DMS114 treated with DMSO at 0.1 percent for 48 hours (cell line): Measurements from ENCODE around the gene C4orf50.

Experiments used
- DNase-seq: peaks from one replicate; lab custom pipeline; 2025; ENCODE audit not compliant: unreplicated experiment; lab: John Stamatoyannopoulos, UW

Gene C4orf50

DNA sequence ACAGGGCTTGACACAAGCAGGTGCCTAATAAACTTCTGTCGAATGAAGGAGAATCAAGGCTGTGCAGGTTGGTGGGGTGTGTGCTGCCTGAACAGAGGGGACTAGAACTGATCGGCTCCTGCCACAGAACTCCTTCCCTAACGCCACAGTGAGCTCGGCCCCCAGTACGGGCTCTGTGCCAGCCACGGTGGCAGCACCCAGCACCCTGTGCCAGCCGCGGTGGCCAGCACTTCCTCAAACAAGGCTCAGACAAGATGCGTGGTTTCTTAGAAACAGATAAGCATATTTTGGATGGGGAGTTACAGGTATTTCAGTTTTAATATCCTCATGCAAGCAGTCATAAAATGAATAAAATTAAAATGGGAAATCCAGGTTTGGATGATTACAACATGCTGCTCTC is 26.0 kb upstream of the C4orf50 start:
- DNase-seq, result no peak

DNA sequence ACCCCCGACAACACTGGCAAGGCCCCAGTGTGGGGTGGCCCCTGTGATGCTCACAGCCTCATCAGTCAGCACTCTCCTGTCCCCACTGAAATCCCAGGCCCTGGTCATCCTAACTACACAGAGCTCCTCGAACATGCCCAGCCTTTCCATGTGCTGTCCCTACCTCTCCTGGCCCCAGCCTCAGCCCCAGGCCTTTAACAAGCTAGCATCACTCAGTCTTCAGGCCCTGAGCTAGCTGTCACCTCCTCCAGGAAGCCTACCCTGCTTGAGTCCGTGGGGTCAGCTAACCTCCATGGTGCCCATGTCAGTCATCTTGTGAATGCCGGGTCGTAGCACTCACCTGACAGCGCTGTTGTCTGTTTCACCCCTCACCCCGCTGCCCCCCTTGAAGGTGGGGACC is 25.6 kb upstream of the C4orf50 start:
- DNase-seq, result no peak

DNA sequence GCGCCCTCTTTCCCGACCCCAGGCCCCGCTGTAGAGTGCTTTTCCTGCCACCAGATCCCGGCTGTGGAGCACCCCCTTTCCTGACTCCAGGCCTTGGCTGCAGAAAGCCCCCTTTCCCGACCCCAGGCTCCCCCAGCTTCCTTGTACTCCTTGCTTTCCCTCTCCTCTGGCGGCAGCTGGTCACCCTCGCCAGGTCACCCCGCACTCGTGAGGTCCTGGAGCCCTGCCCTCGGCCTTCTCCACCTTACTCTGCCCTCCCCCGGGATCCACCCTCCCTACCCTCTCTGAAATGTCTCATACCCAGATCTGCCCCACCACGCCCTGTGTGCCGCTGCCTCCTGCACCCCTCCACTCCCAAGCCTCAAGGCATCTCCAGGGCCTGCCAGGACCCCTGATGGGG is 25.0 kb upstream of the C4orf50 start:
- DNase-seq, result no peak

GRCh38 chr4:6042293-6043063 is 24.2 kb upstream of the C4orf50 start:
- no peak for DNase-seq

DNA sequence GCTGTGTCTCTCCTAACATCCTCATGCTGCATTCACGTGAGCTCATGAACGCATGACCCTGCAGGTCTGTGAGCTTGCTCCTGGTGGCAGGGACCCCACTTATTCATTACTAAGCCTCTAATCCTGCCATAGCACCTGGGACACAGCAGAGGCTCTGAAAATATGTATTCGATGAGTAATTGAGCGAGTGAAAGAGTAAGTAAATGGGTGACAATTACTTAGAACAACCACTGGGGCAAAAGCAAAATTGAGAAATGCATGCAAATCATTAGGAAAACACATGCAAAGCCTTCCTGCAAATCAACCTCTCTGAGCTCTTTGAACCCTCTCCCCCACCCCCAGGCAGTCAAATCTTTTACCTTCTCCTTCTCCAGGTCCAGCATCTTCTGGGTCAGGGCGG is 23.6 kb upstream of the C4orf50 start:
- no peak for DNase-seq

GRCh38 chr4:6038711-6039110 is 20.5 kb upstream of the C4orf50 start:
- no peak for DNase-seq

- DNase-seq, result no peak
Measured at GRCh38 chr4:6035786-6036185, 17.6 kb upstream of the C4orf50 start.

GRCh38 chr4:6033381-6033780 is 15.2 kb upstream of the C4orf50 start:
- DNase-seq, result no peak

GRCh38 chr4:6032249-6033244 is 14.3 kb upstream of the C4orf50 start:
- DNase-seq, result no peak

DNA sequence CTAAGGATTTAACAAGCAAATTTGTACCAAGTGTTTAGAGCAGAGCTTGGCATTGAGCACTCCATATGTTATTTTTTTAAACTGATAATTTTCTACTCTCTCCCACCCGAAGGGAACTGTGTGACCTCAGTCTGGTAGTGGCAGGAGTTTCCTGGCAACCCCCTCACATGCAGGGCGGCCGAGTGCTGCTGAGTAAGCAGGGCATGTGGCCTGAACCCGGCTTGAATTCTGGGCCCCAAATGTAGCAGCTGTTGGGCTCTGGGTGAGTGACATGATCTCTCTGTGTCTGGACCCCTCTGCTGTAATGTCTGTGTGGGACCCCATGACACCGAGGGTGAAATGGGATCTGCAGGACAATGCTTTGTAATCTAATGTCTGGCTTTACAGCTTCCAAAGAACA is 13.6 kb upstream of the C4orf50 start:
- DNase-seq, result no peak

DNA sequence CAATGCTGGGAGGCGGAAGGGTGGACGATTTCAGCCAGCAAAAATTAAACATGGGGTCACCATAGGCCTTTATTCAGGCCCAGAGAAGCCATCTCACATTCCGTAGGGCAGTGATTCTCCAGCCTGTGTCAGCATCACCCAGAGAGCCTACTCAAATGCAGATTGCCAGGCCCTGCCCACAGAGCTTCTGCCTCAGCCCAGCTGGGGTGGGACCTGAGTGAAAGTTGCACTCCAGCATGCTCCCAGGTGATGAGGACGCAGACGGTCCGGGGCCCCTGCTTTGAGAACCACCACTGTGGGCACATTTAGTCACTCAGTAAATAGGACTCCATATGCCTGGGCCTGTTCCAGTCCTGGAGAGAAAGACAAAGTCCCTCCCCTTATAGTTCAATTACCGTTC is 12.4 kb upstream of the C4orf50 start:
- DNase-seq, result no peak

DNA sequence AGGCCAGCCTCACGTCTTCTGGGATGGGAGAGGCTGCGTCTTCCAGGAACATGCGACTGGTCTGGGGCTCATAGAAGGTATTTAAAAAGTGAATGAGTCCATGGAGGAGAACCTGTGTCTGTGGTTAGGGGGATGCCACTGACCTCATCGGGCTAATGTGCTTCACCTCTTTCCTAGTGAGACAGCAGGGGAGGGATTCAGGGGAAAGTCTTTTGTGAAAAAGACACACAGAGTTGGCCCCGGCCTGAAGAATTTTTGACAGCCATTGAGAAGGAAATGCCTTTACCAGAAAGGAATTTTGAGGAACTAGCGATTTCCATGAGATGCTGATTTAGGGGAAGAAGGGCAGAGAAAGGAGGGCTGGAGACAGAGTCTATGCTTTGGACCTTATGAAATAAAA is 11.0 kb upstream of the C4orf50 start:
- no peak for DNase-seq

DNA sequence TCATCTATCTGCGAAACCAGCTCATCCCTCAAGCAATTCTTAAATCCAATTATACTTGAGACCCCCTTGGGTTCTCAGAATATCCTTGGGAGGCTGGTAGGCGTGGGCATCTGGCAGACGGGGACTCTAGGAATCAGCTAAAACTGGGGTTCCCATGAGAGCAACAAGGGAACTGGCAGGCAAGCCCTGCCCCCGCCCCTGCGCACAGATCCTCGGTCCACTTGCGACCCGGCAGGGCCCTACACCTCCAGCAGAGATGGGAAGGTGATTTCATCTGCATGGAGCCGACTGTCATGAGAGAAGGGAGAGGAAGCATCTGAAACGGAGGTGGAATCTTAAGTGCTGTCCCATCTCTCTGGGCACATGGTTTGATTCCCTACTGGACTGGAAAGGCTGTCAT is 9.9 kb upstream of the C4orf50 start:
- DNase-seq, result no peak

- DNase-seq, result no peak
Measured at GRCh38 chr4:6027392-6027791, 9.2 kb upstream of the C4orf50 start.

- no peak for DNase-seq
Measured at GRCh38 chr4:6024313-6024960, 6.2 kb upstream of the C4orf50 start.

- no peak for DNase-seq
Measured at GRCh38 chr4:6023731-6024130, 5.5 kb upstream of the C4orf50 start.

- DNase-seq, result no peak
Measured at GRCh38 chr4:6022607-6023288, 4.5 kb upstream of the C4orf50 start.

DNA sequence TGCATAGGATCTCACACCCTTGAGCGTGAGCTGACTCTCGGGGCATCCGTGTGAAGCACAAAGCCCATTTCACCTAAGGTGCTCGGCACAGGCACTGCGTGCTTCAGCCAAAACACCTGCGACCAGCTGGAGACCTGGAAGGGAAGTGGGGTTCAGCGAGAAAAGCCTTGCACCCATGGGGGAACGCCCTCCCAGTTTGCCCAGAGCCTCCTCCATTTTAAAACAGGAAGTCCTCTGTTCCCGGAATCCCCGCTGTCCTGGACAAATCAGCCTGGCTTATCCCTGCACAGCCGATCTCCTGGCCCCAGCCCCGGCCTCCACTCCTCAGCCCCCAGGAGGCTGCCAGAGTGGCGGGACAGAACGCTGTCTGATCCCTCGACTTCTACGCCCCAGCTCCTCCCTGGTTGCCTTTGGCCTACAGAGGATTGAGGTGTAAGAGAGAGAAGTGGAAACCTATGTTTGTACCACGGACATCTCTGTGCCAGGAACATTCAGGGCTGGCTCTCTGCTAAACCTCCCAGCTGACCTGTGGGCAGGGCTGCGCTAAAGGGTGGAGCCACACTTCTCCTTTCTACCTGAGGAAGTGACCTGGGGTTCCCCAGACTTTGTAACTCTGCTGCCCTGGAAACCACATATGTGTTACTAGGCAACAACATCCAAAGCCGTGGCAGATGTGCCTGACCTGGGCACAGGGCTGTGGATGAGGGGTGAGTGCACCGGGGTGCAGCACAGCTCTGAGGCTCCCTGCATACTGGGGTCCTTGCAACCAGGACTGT is 3.8 kb upstream of the C4orf50 start:
- no peak for DNase-seq

GRCh38 chr4:6020613-6021012 is 2.4 kb upstream of the C4orf50 start:
- no peak for DNase-seq
